Fibroblast of pulmonary artery (primary cell): ENCODE results near the gene PCGF2.

Experiments used
- DNase-seq: peaks from one replicate; pipeline ENCODE4 v3.0.0-alpha.2; 2010; ENCODE audit warnings: low read depth
- H3K4me3 ChIP-seq: replicated peaks from 2 replicates; pipeline ENCODE4 v1.5.1; 2011; ENCODE audit warnings: low read depth, mild to moderate bottlenecking, control low read depth, low read length, moderate library complexity
- TF ChIP-seq, protein P1 (sequence below): IDR thresholded peaks from 2 replicates; pipeline ENCODE4 v1.5.1; 2011; ENCODE audit warnings: mild to moderate bottlenecking, control low read depth, low read length, inconsistent platforms; ENCODE audit errors: missing control alignments

PCGF2 gene

DNA sequence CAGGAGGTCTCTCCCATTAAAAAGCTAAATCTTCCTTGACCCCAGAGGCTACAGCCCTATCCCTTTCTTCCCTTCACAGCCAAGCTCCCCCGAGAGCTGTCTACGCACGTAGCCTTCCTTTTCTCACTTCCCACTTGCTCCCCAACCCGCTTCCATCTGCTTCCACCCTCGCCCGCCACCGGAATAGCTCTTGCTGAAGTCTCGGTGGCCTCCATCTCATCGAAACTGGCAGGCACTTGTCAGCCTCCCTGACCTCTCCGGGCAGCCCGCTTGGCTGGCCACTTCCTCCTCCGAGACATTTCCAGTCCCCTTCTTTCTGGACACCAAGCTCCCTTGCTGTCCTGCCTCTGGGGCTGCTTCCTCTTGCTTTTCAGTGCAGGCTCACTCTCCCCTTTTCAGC lies 62.6 kb downstream of the PCGF2 start:
- H3K4me3 ChIP-seq: no peak overlapping the region
- TF ChIP-seq, protein P1, sequence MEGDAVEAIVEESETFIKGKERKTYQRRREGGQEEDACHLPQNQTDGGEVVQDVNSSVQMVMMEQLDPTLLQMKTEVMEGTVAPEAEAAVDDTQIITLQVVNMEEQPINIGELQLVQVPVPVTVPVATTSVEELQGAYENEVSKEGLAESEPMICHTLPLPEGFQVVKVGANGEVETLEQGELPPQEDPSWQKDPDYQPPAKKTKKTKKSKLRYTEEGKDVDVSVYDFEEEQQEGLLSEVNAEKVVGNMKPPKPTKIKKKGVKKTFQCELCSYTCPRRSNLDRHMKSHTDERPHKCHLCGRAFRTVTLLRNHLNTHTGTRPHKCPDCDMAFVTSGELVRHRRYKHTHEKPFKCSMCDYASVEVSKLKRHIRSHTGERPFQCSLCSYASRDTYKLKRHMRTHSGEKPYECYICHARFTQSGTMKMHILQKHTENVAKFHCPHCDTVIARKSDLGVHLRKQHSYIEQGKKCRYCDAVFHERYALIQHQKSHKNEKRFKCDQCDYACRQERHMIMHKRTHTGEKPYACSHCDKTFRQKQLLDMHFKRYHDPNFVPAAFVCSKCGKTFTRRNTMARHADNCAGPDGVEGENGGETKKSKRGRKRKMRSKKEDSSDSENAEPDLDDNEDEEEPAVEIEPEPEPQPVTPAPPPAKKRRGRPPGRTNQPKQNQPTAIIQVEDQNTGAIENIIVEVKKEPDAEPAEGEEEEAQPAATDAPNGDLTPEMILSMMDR: no peak
- DNase-seq: no peak
